ENCODE data around the gene RIC1.

GRCh38 chr9:5815461-5815860 lies 186.6 kb downstream of the RIC1 start:
- TF ChIP-seq CTCF (IDR thresholded peaks at IDR 0.05) (no peak), POLR2A (IDR thresholded peaks at IDR 0.05) (no peak)

All from prostate gland (tissue), 2 donors.